GM18909 (cell line): Measurements from ENCODE around the gene RNF144A.

Experiments
- ATAC-seq: cut with Tn5 transposase; IDR thresholded peaks from one replicate; pipeline ENCODE4 v1.9.1; 2021; ENCODE audit warnings: mild to moderate bottlenecking; ENCODE audit not compliant: unreplicated experiment, poor library complexity

Gene RNF144A

GRCh38 chr2:6906165-6906741, 11.0 kb upstream of the RNF144A start:
- no peak for ATAC-seq

- no peak for ATAC-seq
Measured at GRCh38 chr2:6908291-6908690, 8.9 kb upstream of the RNF144A start.

GRCh38 chr2:6909431-6910385, 7.5 kb upstream of the RNF144A start:
- ATAC-seq = peak; percentile 98

GRCh38 chr2:6911721-6912120, 5.5 kb upstream of the RNF144A start:
- ATAC-seq = no peak

- no peak for ATAC-seq
Measured at GRCh38 chr2:6913415-6914157, 3.6 kb upstream of the RNF144A start.

- ATAC-seq = no peak
Measured at GRCh38 chr2:6914828-6915227, 2.4 kb upstream of the RNF144A start.

GRCh38 chr2:6915399-6915798, 1.8 kb upstream of the RNF144A start:
- no peak for ATAC-seq

- no peak for ATAC-seq
Measured at GRCh38 chr2:6916224-6916623, 988 bp upstream of the RNF144A start.

- no peak for ATAC-seq
Measured at GRCh38 chr2:6916736-6917070, 509 bp upstream of the RNF144A start.

- peak; percentile 39 for ATAC-seq
Measured at GRCh38 chr2:6917761-6918421, 679 bp downstream of the RNF144A start.

GRCh38 chr2:6919901-6920742, 2.9 kb downstream of the RNF144A start:
- no peak for ATAC-seq

GRCh38 chr2:6920743-6921064, 3.5 kb downstream of the RNF144A start:
- no peak for ATAC-seq

GRCh38 chr2:6921321-6921922, 4.2 kb downstream of the RNF144A start:
- ATAC-seq = no peak

- no peak for ATAC-seq
Measured at GRCh38 chr2:6922201-6922656, 5.0 kb downstream of the RNF144A start.

GRCh38 chr2:6923319-6923718, 6.1 kb downstream of the RNF144A start:
- no peak for ATAC-seq

GRCh38 chr2:6924101-6924923, 7.1 kb downstream of the RNF144A start:
- ATAC-seq = no peak

GRCh38 chr2:6924924-6925409, 7.8 kb downstream of the RNF144A start:
- ATAC-seq = no peak

GRCh38 chr2:6926071-6926732, 9.0 kb downstream of the RNF144A start:
- ATAC-seq = no peak
